ENCODE results near the gene DHX32. TPM values are rescaled to one million over a fixed set of nuclear protein-coding genes. Genes with fewer than 3 reads are reported as not detected.

The DHX32 gene
- total RNA-seq, 2 donors from 2014 or later = 64.0 to 86.3 TPM

- Histone ChIP-seq H3K4me1 (no peaks in the 10 kb centered on the region), H3K27ac (no peak overlapping the region), H3K9me3 (no peaks in the 10 kb centered on the region), H3K27me3 (no peaks in the 10 kb centered on the region), H3K36me3 (no peaks in the 10 kb centered on the region), H3K9ac (ENCODE audit: low read depth in 2 of 2, low read length in 2 of 2) (no peak overlapping the region), H3K4me3 (no peak overlapping the region)
- TF ChIP-seq CTCF (IDR thresholded peaks at IDR 0.05) = no peak
- intact Hi-C loops (cut with DNase I) = no loop called here
- DNase-seq = no peak
These were observed 73.0 kb downstream of the DHX32 start for GRCh38 chr10:125808047-125808446.

- DNase-seq = no peak
- TF ChIP-seq CTCF (IDR thresholded peaks at IDR 0.05) = no peak
- Histone ChIP-seq H3K4me1 (no peaks in the 10 kb centered on the region), H3K36me3 (no peaks in the 10 kb centered on the region), H3K27me3 (no peaks in the 10 kb centered on the region), H3K9ac (ENCODE audit: low read depth in 2 of 2, low read length in 2 of 2) (no peak overlapping the region), H3K4me3 (no peak overlapping the region), H3K27ac (no peak overlapping the region), H3K9me3 (no peaks in the 10 kb centered on the region)
- intact Hi-C loops (cut with DNase I) = no loop called here
These were observed 78.4 kb downstream of the DHX32 start for GRCh38 chr10:125802739-125803138.

GRCh38 chr10:125802131-125802530 is 79.0 kb downstream of the DHX32 start:
- no peaks in the 10 kb centered on the region for H3K27me3 ChIP-seq
- no peak overlapping the region for H3K9ac ChIP-seq (ENCODE audit: low read depth in 2 of 2, low read length in 2 of 2)
- no peaks in the 10 kb centered on the region for H3K4me1 ChIP-seq
- H3K4me3 ChIP-seq = no peak overlapping the region
- TF ChIP-seq CTCF (IDR thresholded peaks at IDR 0.05) = no peak
- intact Hi-C loops (cut with DNase I) = no loop called here
- no peak overlapping the region for H3K27ac ChIP-seq
- no peak for DNase-seq
- no peaks in the 10 kb centered on the region for H3K9me3 ChIP-seq
- H3K36me3 ChIP-seq = no peaks in the 10 kb centered on the region

GRCh38 chr10:125801574-125801973 is 79.5 kb downstream of the DHX32 start:
- no peaks in the 10 kb centered on the region for H3K27me3 ChIP-seq
- no peaks in the 10 kb centered on the region for H3K36me3 ChIP-seq
- H3K27ac ChIP-seq = no peak overlapping the region
- no peak for TF ChIP-seq CTCF (IDR thresholded peaks at IDR 0.05)
- H3K4me1 ChIP-seq = no peaks in the 10 kb centered on the region
- no peak overlapping the region for H3K4me3 ChIP-seq
- intact Hi-C loops (cut with DNase I) = no loop called here
- DNase-seq = no peak
- no peaks in the 10 kb centered on the region for H3K9me3 ChIP-seq
- H3K9ac ChIP-seq (ENCODE audit: low read depth in 2 of 2, low read length in 2 of 2) = no peak overlapping the region

GRCh38 chr10:125799451-125800182 is 81.5 kb downstream of the DHX32 start:
- H3K27ac ChIP-seq = no peak overlapping the region
- no peaks in the 10 kb centered on the region for H3K27me3 ChIP-seq
- H3K4me3 ChIP-seq = no peak overlapping the region
- H3K9ac ChIP-seq (ENCODE audit: low read depth in 2 of 2, low read length in 2 of 2) = no peak overlapping the region
- H3K9me3 ChIP-seq = no peaks in the 10 kb centered on the region
- H3K4me1 ChIP-seq = no peaks in the 10 kb centered on the region
- no peak for TF ChIP-seq CTCF (IDR thresholded peaks at IDR 0.05)
- intact Hi-C loops (cut with DNase I) = no loop called here
- no peaks in the 10 kb centered on the region for H3K36me3 ChIP-seq
- DNase-seq = no peak

All from colonic mucosa (tissue), 4 donors.